ENCODE measurements around the gene PALM2AKAP2. TPM values are rescaled to one million over a fixed set of nuclear protein-coding genes. Genes with fewer than 3 reads are reported as not detected.

PALM2AKAP2 gene
- total RNA-seq, 4 donors from 2014 or later = 28.4 to 59.9 (median 48.7) TPM

- TF ChIP-seq CTCF (IDR thresholded peaks at IDR 0.05; ENCODE audit: low read depth) = no peak
Measured at GRCh38 chr9:109801484-109801883, 21.5 kb downstream of the PALM2AKAP2 start.

DNA sequence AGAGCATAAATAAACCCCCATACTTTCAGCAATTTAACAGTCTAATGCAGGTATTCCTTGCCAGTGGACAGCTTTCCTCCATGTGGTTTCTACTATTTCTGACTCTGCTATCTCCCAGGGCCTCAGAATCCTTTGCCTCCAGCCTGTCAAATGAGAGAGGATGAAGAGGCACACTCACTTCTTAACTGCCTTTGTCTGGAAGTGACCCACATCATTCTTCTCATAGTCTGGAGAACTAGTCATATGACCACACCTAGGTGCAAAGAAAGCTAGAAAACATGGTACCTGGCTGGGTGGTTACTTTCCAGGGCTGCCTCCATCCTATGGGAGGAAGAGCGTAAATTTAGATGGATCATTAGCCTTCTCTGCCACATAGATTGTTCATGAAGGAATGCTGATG is 22.5 kb downstream of the PALM2AKAP2 start:
- TF ChIP-seq CTCF (IDR thresholded peaks at IDR 0.05; ENCODE audit: low read depth) = no peak

GRCh38 chr9:109805050-109805449 is 25.1 kb downstream of the PALM2AKAP2 start:
- TF ChIP-seq CTCF (IDR thresholded peaks at IDR 0.05; ENCODE audit: low read depth) = no peak

GRCh38 chr9:109806506-109807115 is 26.6 kb downstream of the PALM2AKAP2 start:
- no peak for TF ChIP-seq CTCF (IDR thresholded peaks at IDR 0.05; ENCODE audit: low read depth)

- TF ChIP-seq CTCF (IDR thresholded peaks at IDR 0.05; ENCODE audit: low read depth) = no peak
Measured at GRCh38 chr9:109811876-109812275, 31.9 kb downstream of the PALM2AKAP2 start.

DNA sequence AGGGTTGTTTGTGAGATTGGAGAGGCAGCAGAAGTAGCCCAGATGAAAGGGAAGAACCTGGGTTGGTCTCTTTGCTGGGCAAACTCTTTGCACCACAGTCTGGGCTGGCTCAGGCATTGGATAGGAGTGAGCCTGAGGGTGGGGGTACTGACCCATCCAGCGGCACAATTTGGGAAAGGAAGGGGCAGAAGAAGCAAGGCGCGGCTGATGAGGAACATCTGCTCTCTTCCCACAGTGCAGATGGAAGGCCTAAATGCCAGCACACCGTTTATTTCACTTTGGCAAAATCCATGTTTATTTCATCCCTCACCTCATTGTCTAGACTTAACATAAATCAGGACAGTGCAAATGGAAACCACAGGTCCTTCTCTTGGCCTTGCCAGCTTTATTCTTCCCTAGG is 32.3 kb downstream of the PALM2AKAP2 start:
- TF ChIP-seq CTCF (IDR thresholded peaks at IDR 0.05; ENCODE audit: low read depth) = no peak

- no peak for TF ChIP-seq CTCF (IDR thresholded peaks at IDR 0.05; ENCODE audit: low read depth)
Measured at GRCh38 chr9:109812818-109813281, 32.9 kb downstream of the PALM2AKAP2 start.
